Fibroblast of the aortic adventitia (primary cell): Measurements from ENCODE around the gene MRPL23. TPM values are rescaled to one million over a fixed set of nuclear protein-coding genes. Genes with fewer than 3 reads are reported as not detected.

Experiments used
- DNase-seq: peaks from one replicate; pipeline ENCODE4 v3.0.0-alpha.2; 2010; ENCODE audit warnings: low read depth
- H3K4me3 ChIP-seq: 2 replicates; pipeline ENCODE4 v1.5.1; 2011; ENCODE audit warnings: low read depth, mild to moderate bottlenecking, control low read depth, low read length, moderate library complexity
- CTCF ChIP-seq: IDR thresholded peaks from 2 replicates; pipeline ENCODE4 v1.5.1; 2011; ENCODE audit warnings: mild to moderate bottlenecking, low read length, control low read depth, inconsistent platforms; ENCODE audit not compliant: insufficient read depth
- total RNA-seq: library from RNA; depleted of rRNA; stranded (reverse); fragments of >200 nt; gene quantifications from 2 replicates; pipeline ENCODE4 v1.2.3, GENCODE V29; 2012; ENCODE audit warnings: low replicate concordance

Gene MRPL23
- total RNA-seq, 1 donor, result 84.3 TPM

DNA sequence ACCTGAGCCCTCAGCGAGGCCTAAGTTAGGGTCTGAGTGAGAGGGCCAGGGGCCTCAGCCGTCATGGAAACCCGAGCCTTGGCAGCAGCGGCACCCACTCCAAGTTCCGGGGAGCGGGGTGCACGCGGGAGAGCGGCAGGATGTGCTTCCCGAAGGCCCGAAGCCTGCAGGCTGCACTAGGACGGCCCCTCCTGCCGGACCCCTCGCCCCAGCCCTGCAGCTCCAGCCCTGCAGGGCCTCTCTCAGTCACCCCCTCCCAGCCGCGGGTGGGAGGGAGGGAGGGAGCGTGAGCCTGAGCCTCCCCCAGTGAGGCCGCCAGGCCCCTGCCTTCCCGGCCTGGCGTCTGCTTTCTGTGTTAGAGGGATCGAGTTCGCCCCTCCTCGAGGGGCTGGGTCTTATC, 22.6 kb downstream of the MRPL23 start:
- H3K4me3 ChIP-seq, result no peak overlapping the region
- no peak for TF ChIP-seq CTCF

DNA sequence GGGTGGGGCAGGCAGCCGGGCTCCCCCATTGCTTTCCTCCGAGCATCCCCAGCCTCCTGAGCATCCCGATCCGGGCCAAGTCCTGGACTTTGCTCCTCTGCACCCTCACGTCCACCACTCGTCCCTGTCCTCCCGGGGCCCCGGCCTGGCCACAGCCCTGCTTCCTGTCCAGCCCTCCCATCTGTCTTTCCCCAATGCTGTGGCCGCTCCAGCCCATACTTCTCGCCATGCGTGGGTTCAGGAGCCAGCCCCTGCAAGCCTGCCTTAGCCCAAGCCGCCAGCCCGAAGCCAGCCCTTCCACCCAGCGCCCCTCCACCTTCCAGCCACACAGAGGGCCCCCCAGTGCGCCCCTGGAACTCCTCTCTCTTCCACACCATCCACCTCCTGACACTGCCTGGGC, 23.8 kb downstream of the MRPL23 start:
- no peak for DNase-seq
- H3K4me3 ChIP-seq, result no peak overlapping the region
- TF ChIP-seq CTCF, result no peak

More for the DNA sequence above, 22.6 kb downstream of the MRPL23 start:
- DNase-seq, result no peak

DNA sequence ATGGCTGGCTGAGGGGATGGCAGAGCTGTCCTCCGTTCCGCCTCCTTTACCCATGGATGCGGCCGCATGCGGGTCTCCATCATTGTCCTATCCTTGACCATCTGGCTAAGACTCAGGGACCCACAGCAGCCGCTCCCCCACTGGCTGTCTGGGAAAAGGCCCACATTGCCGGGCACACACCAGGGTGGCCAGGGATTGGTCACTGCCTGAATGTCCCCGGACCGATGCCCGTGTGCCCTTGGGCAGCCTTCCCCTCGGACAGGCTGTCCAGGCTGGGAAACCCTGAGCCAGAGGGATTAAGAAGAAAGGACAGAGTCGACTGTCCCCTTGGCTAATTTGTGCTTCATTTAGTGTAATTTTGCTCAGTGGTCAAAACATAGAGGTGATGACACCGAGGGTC, 28.1 kb downstream of the MRPL23 start:
- no peak for TF ChIP-seq CTCF
- H3K4me3 ChIP-seq, result no peak overlapping the region
- DNase-seq, result no peak

DNA sequence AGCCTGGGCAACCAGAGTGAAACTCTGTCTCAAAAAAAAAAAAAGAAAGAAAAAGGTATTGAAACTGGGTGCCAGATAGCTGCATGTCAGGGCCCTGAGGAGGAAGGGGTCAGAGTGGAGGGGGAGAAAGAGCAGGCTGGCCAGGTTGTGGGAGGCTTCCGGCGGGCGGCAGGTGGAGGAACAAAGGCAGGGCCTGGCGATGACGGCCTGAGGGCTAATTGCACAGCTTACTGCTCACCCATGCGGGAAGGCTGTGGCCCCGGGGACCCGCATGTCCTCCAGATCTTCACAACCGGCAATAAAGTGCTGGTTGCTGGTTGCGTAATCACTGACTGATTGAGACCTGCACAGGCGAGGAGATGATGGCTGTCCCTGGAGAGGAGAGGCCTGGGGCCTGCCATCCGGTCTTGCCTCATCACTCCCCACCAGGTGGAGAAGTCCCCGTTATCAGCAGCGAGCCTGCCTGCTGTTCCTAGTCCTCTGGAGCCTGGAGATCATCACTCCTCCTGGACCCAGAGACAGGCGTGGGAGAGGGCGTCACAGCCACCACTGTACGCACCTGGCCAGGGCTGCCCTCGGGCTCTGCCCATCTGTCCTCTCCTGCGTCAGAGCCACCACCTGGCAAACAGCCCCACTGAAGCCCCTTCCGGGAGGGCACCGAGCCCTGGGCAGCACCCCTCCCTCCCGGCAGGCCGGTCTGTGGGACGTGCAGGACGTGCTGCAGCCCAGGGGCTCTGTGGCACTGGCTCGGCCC, 31.8 kb downstream of the MRPL23 start:
- H3K4me3 ChIP-seq, result no peak overlapping the region
- no peak for DNase-seq
- no peak for TF ChIP-seq CTCF

DNA sequence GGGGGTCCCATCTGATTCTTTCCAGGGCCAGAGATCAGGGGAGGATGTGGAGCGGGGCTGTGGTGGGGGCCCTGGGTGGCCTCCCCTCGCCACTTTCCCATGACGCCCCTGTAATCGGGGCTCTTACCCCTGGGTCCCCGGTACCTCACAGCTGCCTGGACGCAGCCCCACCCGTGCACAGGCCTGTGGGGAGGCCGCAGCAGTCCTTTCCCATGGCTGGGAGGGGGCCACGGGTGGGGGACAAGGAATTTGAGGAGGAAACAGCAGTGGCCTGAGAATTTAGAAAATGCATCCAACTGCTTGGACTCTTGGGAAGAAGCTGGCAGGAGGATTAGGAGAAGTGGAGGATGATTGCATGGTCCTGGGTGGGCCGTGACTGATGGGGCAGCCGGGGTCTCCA, 32.5 kb downstream of the MRPL23 start:
- DNase-seq, result no peak
- no peak overlapping the region for H3K4me3 ChIP-seq
- no peak for TF ChIP-seq CTCF

- TF ChIP-seq CTCF, result no peak
- H3K4me3 ChIP-seq, result no peak overlapping the region
- no peak for DNase-seq
Observed at GRCh38 chr11:1982873-1983600, 35.9 kb downstream of the MRPL23 start.
